Measurements from ENCODE around the gene FRMPD4.

The FRMPD4 gene

GRCh38 chrX:12554206-12554605, 415.9 kb downstream of the FRMPD4 start:
- no peak for DNase-seq

GRCh38 chrX:12563121-12563520, 424.8 kb downstream of the FRMPD4 start:
- DNase-seq = no peak

GRCh38 chrX:12564221-12564620, 425.9 kb downstream of the FRMPD4 start:
- DNase-seq = no peak

- no peak for DNase-seq
These were observed 429.6 kb downstream of the FRMPD4 start for GRCh38 chrX:12567857-12568256.

DNA sequence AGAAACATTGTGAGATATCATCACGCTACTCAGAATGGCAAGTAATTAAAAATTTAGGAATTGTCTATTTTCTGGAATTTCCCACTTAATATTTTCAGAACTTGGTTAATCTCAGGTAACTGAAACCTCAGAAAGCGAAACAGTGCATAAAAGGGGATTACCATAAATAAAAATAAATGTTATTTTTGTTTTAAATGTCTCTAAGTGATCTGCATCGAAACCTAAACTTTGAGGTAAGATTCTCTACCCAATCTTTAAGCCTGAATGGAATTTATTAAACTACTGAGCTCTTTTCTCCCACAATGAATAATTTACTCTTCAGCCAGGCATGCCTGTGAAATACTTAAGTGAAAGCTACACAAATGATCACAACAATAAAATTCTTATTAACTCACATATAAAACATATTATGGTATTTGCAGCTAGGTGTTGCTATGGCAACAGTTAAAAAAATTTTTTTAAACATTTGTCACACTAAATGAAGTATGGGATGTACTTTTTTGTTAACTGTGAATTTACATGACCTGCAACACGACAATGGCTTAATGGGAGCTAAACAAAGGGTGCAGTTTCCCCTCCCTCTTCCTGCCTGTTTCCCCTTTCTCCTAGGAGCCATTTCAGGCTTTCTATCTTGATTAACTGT, 432.7 kb downstream of the FRMPD4 start:
- no peak for DNase-seq

DNA sequence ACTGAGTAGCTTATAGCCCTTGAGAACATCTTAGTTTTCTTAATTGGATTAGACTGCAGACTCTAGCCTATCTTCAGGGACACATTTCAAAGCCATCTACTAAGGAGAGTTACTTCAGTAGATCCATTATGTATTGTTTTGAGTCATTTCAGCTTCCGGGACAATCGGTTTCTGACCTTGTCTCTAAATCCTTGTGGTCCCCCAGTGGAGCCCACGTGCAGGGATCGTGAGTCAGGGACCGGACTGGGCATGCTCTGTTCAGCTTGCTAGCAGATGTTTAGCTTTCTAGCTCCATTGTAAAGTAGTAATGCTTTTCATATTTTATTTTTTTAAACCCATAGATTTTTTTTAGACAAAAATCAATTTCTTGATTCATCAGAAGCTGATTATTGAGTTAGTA, 441.0 kb downstream of the FRMPD4 start:
- DNase-seq = no peak

DNA sequence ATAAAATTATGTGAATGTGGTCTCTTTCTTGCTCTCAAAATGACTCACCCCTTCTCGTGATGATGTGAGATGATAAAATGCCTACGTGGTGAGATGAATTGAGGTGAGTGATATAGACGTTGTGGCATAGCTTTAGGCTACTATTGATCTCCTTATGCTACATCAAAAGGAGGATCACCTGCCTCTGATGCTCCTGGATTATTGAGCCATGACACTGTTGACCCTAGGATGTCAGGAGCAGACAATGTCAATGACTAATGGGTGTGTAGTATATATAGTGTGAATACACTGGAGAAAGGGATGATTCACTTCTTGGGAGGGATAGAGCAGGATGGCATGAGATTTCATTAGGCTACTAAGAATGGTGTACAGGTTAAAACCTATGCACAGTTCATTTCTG, 442.3 kb downstream of the FRMPD4 start:
- no peak for DNase-seq

DNA sequence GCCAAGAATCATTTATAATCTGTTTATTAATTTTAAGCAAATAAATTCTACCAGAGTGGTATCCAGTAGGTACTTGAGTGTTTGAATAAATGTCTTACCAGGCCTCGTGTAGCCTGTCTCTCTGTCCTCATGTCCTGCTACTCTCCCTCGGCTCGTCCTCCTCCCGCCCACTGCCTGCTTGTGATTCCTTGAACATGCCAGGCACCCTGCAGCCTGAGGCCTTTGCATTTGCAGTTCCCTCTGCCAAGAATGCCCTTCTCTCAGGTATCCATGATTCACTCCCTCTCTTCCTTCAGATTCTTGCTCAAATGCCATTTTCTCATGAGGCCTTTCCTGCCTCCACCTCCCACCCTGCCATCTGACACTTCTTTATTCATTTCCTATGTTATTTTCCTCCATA, 443.3 kb downstream of the FRMPD4 start:
- no peak for DNase-seq

GRCh38 chrX:12582649-12583048, 444.4 kb downstream of the FRMPD4 start:
- DNase-seq = no peak

GRCh38 chrX:12583543-12583942, 445.3 kb downstream of the FRMPD4 start:
- DNase-seq = no peak

DNA sequence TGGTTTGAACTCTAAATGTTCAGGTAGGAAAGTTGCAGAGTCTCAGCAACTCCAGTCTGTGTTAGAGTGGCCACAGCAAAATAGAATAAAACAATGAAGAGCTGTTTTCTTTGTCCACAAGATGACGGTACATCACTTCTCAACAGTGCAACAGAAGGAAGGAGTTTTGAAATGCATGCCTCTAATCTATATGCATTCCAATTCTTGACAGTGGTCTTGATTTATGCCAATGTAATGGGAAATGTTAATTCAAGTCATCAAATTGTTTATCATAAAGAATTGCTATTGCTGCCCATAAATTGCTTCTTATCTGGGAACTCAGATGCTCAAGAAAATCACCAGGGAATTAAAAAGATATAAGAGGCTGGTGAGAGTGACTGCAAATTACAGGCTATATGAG, 457.4 kb downstream of the FRMPD4 start:
- DNase-seq = no peak

- DNase-seq = no peak
These were observed 471.8 kb downstream of the FRMPD4 start for GRCh38 chrX:12610079-12610478.

GRCh38 chrX:12611471-12611870, 473.2 kb downstream of the FRMPD4 start:
- no peak for DNase-seq

- no peak for DNase-seq
These were observed 476.0 kb downstream of the FRMPD4 start for GRCh38 chrX:12614266-12614665.

DNA sequence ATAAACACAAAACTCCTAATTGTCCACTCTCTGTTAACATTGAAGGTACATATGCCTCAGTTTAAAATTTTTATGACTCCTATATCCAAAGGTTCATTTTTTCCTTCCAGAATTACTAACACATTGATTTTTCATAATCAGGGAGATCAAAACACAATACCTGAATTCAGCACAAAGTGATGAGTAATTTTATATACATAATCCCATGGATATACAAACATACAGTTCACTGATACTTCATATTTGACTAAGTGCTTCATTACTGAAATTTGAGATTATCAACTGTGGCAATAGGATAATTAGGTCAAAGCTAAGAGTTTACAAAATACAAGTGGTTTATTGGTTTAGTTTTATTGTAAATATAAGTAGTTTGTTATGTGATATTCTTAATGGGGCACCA, 476.8 kb downstream of the FRMPD4 start:
- DNase-seq = no peak

- no peak for DNase-seq
These were observed 479.0 kb downstream of the FRMPD4 start for GRCh38 chrX:12617241-12617640.

DNA sequence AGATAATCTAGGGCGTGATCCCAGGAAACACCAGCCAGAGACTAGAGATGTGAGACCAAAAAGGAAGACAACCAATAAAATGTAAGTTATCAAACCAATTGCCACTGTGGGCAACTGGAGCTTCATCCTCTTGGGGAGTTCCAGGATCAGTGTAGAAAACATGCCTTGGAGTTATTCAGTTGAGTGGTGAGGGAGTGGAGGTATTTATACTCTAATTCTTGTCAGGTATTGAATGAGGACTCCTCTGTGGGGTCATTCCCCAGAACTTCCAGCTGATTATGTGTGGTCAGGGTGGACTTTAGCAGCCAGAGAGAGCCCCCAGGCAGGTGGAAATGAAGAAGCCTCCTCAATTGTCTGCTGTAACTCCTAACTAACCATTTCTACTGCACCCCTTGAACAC, 509.0 kb downstream of the FRMPD4 start:
- DNase-seq = no peak

- no peak for DNase-seq
These were observed 510.7 kb downstream of the FRMPD4 start for GRCh38 chrX:12648995-12649394.

GRCh38 chrX:12657433-12657832, 519.2 kb downstream of the FRMPD4 start:
- DNase-seq = no peak

DNA sequence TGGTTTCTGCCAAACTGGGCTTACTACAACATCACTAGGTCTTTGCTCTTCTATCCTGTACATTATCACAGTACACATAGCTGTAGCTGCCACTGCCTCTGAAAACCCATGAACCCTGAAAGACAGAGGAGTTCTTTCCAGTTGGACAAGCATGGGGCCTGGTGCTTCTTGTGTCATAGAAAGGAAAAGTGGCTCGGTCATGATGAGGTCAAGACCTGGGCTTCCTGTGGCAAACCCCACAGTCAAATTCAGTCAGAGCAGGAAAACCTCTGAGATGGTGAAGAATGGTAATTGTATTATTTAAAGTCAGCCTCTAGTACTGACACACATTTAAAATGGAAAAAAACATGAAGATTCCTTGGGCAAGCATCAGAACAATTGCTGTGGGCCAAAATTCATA, 519.6 kb downstream of the FRMPD4 start:
- no peak for DNase-seq

GRCh38 chrX:12661464-12661863, 523.2 kb downstream of the FRMPD4 start:
- no peak for DNase-seq

GRCh38 chrX:12672367-12673106, 534.3 kb downstream of the FRMPD4 start:
- no peak for DNase-seq

DNA sequence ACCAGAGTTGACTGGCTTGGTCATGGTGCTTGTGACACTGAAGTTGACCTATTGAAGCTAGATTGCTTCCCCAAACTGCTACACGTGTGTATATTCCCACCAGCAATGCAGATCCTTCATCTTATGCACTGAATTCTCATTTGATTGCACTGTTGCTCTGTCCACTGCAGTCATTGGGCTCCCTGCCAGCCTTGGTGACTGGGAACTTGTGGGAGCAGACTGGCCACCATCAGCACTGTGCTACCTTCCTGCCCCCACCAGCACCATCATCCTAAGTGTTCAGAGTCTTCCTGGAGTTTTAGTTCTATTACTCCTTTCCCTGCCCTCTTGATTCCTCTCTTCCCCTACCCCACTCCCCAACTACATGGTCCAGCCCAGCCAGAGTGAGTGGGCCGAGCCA, 535.2 kb downstream of the FRMPD4 start:
- DNase-seq = no peak

DNA sequence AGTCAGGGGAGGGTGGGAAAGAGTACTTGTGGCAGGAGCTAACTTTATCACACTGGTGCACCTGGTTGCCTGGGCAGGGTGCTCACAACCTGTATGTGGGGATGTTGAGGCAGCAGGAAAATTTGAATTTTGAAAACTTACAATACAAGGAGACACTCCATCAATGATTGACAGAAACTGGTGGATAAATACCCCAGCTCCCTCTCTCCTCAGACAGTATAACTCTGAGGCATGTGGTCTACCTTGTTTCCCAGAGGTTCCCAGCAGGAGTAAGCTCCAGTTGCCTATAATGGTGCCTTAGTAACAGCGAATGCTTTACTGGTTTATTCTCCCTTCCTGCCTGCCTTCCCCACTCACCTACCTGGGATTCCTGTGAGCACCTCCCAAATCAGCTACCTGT, 541.2 kb downstream of the FRMPD4 start:
- DNase-seq = no peak

DNA sequence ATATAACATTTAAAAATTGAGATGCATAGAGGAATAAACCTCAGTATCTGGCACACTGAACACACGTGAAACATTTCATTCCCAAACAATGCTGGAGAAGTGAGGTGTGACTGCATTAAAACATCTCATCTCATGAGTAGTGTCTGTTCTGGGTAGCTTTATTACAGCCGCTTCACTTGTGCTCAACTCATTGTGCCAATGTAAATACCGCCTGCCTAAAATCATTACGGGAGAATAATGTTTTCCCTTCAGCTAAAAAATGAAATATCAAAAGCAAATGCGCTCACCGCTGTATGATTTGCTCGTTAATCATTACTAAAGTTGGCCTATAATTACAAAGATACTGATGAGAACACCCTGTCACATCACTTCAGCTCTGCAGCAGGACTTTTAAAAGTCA, 542.8 kb downstream of the FRMPD4 start:
- DNase-seq = no peak

All from NCI-H2171 treated with DMSO at 0.1 percent for 48 hours (cell line).